ENCODE measurements around the gene C11orf21.

DNA sequence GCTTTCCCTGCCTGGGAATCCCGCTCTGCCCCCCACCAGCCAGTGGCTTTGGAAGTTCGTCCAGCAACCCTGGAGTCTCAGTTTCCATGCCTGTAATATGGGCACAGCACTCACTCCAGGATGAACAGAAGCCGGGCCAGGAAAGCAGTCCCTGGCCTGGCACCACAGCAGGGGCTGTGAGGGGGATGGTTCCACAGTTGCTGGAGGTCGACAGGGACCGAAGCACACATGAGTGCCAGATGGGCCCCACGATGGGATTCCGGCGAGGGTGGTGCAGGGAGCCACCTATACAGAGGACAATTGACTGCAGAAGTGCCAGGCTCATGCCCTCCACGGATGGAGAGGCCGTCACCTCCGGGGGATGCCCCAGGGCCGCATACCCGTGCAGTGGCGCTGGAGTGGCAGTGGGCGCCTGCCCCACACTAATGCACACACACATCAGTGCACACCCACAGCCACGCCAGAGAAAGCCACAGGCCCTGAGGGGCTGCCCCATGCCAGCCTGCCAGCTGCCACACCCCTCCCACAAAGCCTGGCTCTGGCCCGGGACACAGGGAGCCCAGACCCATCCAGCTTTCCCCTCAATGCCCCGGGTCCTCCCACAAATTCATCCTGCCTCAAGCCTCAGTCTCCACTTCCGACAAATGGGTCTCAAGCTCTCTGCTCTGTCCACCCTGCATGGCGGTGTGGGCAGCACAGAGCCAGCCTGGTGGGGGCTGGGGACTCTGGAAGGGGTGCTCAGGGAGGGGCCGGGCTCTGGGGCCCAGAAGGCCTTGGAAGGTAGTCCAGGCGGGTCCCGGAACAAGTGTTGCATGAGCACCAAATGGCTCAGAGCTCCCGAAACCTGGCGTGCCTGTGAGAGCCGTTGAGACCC is 41.0 kb downstream of the C11orf21 start:
- TF ChIP-seq, protein P1, sequence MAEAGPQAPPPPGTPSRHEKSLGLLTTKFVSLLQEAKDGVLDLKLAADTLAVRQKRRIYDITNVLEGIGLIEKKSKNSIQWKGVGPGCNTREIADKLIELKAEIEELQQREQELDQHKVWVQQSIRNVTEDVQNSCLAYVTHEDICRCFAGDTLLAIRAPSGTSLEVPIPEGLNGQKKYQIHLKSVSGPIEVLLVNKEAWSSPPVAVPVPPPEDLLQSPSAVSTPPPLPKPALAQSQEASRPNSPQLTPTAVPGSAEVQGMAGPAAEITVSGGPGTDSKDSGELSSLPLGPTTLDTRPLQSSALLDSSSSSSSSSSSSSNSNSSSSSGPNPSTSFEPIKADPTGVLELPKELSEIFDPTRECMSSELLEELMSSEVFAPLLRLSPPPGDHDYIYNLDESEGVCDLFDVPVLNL (CRISPR knock-in tag; IDR thresholded peaks at IDR 0.05; ENCODE audit: low read depth): no peak
- no peak for TF ChIP-seq GABPB1 (CRISPR knock-in tag; IDR thresholded peaks at IDR 0.05)
- no peak for TF ChIP-seq ZNF239 (CRISPR knock-in tag; IDR thresholded peaks at IDR 0.05)

Measured in K562 (cell line).